HG03196 (cell line): ENCODE measurements around the gene PRRC2A.

Source experiments
- ATAC-seq: cut with Tn5 transposase; IDR thresholded peaks from one replicate; pipeline ENCODE4 v1.9.1; 2021; ENCODE audit not compliant: unreplicated experiment

Gene PRRC2A

DNA sequence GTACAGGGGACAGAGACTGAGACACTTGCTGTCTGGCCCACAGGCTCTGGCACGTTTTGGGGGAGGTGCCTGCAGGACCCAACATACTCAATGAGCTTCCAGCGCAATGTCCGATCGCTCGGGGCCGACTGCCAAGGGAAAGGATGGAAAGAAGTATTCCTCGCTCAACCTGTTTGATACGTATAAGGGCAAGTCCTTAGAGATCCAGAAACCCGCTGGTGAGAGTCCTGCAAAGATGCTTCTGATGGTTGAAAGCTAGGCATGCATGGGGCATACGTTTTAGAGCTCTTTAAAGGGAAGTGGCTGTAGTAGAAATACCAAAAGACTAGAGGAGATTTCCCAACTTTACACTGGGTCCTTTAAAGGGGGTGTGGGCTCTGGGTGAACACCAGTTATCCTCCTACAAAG is 2.2 kb downstream of the PRRC2A start:
- ATAC-seq = no peak

DNA sequence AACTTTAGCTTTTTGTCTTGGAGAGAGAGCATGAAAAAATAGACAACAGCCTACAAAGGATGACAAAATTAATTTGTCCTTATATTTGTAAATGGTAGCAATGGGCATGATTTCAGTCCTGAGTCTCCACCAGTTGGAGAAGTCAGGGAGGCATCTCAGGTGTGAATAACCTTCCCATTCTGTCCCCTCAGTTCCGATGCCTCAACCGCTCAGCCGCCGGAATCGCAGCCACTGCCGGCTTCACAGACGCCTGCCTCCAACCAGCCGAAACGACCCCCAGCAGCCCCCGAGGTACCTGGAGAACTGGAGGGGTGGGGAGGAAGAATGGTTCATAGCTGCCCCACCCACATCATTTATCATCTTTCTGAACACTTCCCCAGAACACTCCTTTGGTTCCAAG is 3.6 kb downstream of the PRRC2A start:
- ATAC-seq = no peak

DNA sequence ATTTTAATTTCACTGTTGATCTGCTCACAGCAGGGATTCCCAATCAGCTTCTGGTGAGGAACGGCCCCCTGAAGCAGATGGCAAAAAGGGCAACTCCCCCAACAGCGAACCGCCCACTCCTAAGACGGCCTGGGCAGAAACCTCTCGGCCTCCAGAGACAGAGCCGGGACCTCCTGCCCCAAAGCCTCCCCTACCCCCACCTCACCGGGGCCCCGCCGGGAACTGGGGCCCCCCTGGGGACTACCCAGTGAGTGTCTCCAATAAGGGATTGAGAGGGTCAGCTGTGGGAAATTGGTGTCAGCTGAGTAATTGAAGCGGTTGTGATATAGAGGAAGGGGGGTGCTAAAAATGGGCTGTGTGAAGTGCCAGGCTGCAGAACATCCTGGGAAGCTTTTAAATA is 6.4 kb downstream of the PRRC2A start:
- no peak for ATAC-seq

DNA sequence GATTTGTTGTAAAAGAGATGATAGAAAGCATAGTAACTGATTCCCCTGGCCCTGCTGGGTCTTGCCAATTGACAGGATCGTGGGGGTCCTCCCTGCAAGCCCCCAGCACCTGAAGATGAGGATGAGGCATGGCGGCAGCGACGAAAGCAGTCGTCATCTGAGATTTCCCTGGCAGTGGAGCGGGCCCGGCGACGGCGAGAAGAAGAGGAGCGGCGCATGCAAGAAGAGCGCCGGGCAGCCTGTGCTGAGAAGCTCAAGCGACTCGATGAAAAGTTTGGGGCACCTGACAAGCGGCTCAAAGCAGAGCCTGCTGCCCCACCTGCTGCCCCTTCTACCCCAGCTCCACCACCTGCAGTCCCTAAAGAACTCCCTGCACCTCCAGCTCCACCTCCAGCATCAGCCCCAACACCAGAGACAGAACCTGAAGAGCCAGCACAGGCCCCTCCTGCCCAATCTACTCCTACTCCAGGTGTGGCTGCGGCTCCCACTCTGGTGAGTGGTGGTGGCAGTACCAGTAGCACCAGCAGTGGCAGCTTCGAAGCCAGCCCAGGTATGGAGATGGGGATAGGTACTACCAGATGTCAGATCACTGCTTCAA is 7.3 kb downstream of the PRRC2A start:
- no peak for ATAC-seq

DNA sequence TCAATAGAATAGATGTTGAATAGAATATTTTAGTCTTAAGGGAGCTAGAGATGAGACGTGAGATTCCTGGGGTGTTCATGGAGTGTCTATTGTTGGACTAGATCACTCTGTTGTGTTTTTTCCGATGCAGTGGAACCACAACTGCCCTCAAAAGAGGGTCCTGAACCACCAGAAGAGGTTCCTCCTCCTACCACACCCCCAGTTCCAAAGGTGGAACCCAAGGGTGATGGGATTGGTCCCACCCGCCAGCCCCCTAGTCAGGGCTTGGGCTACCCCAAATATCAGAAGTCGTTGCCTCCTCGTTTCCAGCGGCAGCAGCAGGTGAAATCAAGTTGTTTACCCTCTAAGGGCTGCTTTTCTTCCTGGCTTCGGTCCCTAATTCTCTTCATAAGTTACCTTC is 8.5 kb downstream of the PRRC2A start:
- ATAC-seq = no peak

DNA sequence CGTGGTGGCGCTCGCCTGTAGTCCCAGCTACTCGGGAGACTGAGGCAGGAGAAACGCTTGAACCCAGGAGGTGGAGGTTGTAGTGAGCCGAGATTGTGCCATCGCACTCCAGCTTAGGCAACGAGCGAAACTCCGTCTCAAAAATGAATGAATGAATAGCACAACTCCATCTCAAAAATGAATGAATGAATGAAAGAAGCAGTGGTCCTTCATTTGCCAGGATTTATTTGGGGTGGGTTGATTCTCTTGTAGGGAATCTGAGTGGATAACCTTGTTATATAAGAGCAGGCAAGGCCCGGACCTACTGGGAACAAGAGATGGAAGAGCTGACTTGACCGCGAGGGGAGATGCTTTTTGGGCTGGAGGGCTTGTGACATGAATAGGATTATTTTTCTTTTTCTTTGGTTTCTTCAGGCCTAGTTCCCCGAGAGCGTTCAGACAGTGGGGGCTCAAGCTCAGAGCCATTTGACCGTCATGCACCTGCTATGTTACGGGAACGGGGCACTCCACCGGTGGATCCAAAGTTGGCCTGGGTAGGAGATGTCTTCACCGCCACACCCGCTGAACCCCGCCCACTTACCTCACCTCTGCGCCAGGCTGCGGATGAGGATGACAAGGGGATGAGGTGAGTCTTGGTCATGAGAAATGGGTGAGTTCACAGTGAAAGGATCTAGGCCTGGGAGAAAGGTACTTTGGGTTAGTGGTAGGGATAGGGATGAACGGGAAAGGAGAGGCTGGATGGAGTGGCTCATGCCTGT is 9.8 kb downstream of the PRRC2A start:
- ATAC-seq = no peak

DNA sequence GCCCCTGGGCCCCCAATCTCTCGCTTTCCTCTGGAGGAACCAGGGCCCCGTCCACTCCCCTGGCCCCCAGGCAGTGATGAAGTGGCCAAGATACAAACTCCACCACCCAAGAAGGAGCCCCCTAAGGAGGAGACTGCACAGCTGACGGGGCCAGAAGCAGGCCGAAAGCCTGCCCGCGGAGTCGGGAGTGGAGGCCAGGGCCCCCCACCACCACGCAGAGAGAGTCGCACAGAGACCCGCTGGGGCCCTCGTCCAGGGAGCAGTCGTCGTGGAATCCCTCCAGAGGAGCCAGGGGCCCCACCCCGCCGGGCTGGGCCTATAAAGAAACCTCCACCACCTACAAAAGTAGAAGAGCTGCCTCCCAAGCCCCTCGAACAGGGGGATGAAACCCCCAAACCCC is 10.7 kb downstream of the PRRC2A start:
- no peak for ATAC-seq

DNA sequence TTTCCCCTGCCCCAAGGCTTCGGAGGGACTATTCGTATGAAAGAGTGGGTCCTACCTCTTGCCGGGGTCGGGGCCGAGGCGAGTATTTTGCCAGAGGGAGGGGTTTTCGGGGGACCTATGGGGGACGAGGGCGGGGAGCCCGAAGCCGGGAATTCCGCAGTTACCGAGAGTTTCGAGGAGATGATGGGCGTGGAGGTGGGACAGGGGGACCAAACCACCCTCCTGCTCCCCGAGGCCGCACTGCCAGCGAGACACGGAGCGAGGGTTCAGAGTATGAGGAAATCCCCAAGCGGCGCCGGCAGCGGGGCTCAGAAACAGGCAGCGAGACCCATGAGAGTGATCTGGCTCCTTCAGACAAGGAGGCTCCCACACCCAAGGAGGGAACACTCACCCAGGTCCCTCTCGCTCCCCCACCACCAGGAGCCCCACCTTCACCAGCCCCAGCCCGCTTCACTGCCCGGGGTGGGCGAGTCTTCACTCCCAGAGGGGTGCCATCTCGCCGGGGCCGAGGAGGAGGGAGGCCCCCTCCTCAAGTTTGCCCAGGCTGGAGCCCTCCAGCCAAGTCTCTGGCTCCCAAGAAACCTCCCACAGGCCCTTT is 11.3 kb downstream of the PRRC2A start:
- no peak for ATAC-seq

DNA sequence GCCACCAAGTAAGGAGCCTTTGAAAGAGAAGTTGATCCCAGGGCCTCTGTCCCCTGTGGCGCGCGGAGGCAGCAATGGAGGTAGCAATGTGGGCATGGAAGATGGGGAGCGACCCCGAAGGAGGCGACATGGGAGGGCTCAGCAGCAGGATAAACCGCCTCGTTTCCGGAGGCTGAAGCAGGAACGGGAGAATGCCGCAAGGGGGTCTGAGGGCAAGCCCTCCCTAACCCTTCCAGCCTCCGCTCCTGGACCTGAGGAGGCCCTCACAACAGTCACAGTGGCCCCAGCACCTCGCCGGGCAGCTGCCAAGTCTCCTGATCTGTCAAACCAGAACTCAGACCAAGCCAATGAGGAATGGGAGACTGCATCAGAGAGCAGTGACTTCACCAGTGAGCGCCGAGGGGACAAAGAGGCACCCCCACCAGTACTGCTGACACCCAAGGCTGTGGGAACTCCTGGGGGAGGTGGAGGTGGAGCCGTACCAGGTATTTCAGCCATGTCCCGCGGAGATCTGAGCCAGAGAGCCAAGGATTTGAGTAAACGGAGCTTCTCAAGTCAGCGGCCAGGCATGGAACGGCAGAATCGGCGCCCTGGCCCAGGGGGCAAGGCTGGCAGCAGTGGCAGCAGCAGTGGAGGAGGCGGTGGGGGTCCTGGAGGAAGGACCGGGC is 11.9 kb downstream of the PRRC2A start:
- ATAC-seq = no peak

DNA sequence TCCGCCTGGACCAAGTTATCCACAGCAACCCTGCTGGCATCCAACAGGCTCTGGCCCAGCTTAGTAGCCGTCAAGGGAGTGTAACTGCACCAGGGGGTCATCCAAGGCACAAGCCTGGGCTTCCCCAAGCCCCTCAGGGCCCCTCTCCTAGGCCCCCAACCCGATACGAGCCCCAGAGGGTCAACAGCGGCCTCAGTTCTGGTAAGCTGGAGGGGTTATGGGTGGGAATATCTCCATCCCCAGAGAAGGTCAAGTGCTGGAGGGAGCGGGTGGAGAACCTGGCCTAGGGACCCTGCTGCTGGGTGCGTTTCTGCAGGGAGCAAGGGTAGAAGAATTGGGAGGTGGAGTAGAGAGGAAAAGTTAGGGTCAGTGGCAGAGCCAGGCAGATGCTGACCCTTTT is 12.9 kb downstream of the PRRC2A start:
- ATAC-seq = no peak

DNA sequence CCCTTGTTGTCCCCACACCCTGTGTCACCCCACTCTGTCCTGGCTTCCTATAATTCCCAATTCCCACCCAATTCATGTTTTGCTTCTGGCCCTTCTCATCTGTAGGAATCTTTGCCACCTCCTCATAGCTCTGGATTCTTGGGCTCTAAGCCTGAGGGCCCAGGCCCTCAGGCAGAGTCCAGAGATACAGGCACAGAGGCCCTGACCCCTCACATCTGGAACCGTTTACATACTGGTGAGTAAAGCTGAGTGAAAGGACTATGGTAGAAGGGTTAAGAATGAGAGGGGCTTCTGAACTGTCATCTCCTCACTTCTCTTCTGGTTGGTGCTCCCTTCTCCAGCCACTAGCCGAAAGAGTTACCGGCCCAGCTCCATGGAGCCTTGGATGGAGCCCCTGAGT is 13.6 kb downstream of the PRRC2A start:
- no peak for ATAC-seq

DNA sequence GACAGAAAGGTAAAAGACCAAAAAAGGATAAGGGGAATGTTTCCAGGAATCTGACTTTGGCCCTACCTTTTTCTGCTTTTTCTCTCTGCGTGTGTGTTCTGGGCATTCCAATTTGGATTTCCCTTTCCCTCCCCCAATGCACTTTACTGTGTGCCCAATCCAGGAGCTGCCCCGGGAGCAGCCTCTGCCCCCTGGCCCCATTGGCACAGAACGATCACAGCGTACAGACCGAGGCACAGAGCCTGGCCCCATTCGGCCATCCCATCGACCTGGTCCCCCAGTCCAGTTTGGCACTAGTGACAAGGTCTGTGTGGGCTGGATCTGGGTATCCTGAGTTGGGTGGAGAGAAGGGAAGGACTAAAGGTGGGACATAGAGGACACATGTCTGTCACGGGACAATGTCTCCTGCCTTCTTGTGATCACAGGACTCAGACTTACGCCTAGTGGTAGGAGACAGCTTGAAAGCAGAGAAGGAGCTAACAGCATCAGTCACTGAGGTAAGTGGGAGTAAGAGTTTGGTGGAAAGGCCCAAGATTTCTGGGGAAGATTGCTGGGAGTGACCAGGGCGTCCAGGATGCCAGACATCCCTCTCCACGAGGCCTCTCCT is 14.6 kb downstream of the PRRC2A start:
- no peak for ATAC-seq

DNA sequence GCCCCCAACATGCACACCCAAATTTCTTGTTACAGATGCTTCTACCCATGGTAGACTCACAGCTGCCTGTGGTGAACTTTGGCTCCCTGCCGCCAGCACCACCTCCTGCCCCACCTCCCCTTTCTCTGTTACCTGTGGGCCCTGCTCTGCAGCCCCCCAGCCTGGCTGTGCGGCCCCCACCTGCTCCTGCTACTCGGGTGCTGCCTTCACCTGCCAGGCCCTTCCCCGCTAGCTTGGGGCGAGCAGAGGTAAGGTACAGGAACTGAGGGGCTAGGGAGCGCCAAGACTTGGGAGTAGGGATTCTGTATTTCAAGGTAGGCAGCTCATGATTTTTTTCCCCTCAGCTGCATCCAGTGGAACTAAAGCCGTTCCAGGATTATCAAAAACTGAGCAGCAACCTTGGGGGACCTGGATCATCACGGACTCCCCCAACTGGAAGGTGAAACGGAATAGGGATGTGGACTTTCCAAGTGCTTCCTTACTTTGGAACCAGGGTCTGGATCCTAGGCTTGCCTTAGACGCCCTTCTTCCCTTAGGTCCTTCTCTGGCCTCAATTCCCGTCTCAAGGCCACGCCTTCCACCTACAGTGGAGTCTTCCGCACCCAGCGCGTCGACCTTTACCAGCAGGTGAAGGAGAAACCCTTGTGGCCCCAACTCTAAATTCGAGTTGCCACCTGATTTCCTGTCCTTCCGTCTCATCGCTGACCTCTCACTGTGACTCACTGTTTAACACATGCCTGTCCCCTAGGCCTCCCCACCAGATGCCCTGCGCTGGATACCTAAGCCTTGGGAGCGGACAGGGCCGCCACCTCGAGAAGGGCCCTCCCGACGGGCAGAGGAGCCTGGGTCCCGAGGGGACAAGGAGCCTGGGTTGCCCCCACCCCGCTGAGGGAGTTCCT is 16.4 kb downstream of the PRRC2A start:
- no peak for ATAC-seq

DNA sequence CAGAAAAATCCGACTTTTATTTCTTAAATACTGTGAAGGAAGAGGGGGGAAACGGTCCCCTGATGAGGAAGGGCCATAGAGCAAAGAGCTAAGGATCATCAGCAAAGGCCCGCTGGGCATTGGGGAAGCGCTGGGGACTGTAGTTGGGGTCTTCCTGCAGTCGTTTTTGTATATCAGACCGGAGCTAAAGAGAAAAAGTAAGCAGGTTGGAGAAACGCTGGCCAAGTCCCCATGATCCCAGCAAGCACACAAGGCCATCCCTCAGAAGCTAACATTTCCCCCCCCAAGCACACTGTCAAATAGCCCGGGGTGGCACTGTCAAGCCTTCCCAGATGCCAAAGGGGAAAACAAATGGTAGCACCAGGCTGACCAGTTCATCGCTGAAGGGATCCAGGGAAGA is 18.5 kb downstream of the PRRC2A start:
- no peak for ATAC-seq

DNA sequence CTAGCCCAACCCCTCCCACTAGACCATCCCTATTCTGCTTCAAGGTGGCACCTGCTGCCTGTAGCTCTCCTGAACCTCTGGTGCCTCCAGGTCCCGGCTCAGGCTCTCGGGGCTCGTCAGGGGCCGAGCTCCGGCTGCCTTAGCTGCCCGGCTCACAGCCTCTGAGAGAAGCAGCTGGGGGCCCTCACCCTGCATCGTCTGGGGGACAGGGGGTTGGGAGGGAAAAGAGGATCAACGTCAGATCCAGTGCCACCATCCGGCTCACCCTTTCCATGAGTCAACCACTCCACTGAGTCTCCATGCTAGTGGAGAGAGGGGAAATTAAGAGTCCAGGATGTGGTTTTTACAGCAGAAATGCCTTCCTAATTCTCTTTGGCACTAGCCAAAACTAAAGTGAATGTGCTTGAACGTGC is 18.9 kb downstream of the PRRC2A start:
- ATAC-seq = no peak

DNA sequence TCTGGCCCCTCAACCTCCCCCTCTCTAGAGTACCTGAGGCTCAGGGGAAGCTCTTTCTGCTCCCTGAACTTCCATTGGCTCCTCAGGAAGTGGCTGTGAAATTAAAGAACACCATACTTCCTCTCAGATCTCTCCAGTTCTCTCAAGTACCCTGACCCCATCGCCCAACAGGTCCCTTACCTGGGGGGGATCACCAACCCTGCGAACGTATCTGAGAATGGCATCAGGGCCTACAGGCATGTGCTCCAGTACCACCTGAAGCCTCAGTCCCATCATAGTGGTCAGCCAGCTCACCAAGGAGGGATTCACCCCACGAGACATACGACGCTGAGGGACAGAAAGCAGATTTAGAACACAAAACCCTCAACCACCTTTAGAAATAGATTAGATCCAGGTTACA is 20.1 kb downstream of the PRRC2A start:
- no peak for ATAC-seq

DNA sequence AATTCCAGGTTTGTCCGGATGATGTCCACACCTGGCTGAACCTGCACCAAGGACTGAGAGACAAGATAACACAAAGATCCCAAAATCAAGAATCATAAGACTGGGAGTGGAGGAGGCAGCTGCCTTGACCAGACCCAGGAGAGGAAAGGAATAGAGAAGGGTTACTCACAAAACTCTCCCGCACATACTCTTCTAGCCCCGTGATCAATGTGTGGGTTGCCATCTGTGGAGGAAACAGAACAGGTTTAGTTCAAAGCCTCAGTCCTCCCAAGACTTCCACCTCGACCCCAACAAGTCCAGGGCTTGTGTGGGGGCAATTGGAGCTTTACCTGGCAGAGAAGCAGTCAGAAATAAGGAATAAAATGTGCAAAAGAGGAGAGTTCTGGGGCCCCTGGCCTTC is 20.9 kb downstream of the PRRC2A start:
- no peak for ATAC-seq

DNA sequence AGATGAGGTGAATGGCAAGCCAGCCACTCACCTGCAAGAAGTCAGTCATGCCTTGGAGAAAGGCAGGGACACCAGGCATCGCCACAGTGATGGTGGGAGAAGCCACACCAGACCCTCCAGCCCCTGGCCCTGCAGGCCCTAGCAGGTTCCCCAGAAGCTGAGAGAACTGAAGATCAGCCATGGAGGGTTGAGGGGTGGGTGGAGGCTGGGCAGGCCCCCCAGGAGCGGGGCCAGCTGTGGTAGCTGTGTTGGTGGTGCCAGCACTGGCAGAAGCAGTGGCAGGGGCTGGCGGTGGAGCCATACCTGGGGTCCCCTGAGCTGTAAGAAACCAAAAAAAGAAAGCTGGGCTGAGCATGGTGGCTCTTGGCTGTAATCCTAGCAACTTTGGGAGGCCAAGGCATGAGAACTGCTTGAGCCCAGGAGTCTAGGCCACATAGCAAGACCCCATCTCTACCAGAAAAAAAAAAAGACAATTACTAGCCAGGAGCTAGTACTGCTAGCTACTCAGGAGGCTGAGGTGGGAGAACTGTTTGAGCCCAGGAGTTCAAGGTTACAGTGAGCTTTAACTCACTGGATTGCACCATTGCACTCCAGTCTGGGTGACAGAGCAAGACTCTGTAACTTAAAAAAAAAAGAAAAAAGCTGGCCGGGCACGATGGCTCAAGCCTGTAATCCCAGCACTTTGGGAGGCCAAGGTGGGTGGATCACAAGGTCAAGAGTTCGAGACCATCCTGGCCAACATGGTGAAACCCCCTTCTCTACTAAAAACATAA is 22.5 kb downstream of the PRRC2A start:
- ATAC-seq = no peak

DNA sequence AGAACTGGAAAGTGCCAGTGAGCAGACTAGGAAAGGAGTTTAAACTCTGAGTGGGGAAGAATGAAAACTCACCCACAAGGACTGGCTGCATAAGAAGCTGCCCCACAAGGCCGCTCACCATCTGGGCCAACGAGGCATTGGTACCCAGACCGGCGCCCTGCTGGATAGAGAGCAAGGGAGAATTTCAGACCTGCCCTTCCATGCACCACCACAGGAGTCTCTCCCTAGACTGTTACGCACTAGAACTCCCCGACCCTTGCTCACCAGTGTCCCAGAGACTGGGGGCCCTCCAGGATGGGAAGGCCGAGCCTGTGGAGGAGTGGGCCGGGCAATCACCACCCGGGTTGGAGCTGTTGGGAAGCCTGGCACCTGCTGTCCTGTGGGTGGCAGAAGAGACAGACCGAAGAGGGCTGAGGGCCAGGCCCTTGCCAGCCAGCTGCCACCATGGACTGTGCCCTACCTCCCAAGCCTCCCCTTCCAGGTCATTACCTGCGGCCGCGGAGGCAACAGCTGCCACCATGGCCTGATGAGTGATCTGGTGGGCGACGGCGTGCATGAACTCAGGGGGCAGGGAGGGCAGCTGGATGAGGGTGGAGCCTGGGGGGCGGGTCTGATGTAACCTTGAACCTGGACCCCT is 23.4 kb downstream of the PRRC2A start:
- ATAC-seq = no peak
